Heart left ventricle (tissue), 16 donors: ENCODE results near the gene LCE2D. TPM values are rescaled to one million over a fixed set of nuclear protein-coding genes. Genes with fewer than 3 reads are reported as not detected.

ENCODE experiments used
- ATAC-seq, 4 donors: fragments of 200-7000 bp; cut with Tn5 transposase; one replicate each; pipeline ENCODE4 v1.9.1; 2020 to 2022; ENCODE audit warnings: moderate library complexity in 4 of 4, mild to moderate bottlenecking in 3 of 4, moderate number of reproducible peaks in 1 of 4
- DNase-seq, 5 donors: peaks; one replicate each; pipeline ENCODE4 v3.0.0-alpha.2; 2020
- H3K27ac ChIP-seq, 12 donors: fragments of 200-600 bp; sonication (generic) in 4 of 12; one replicate each; pipeline versions ENCODE4 v1.5.0 to v1.8.0; 2016 to 2022; ENCODE audit warnings: mild to moderate bottlenecking in 2 of 12
- H3K27me3 ChIP-seq, 9 donors: fragments of 200-600 bp; sonication (generic) in 2 of 9; one replicate each; pipeline versions ENCODE4 v1.5.1 to v1.8.0; 2016 to 2022; ENCODE audit warnings: mild to moderate bottlenecking in 3 of 9
- H3K36me3 ChIP-seq, 9 donors: fragments of 200-600 bp; sonication (generic) in 2 of 9; one replicate each; pipeline versions ENCODE4 v1.5.0 to v1.8.0; 2018 to 2022; ENCODE audit warnings: mild to moderate bottlenecking in 2 of 9
- H3K4me1 ChIP-seq, 12 donors: fragments of 200-600 bp; sonication (generic) in 4 of 12; one replicate each; pipeline versions ENCODE4 v1.5.0 to v1.8.0; 2016 to 2022; ENCODE audit warnings: mild to moderate bottlenecking in 3 of 12
- H3K4me3 ChIP-seq, 12 donors: fragments of 200-600 bp; sonication (generic) in 4 of 12; one replicate each; pipeline versions ENCODE4 v1.5.0 to v1.8.0; 2017 to 2022; ENCODE audit warnings: mild to moderate bottlenecking in 9 of 12, moderate library complexity in 4 of 12
- H3K9me3 ChIP-seq, 12 donors: fragments of 200-600 bp; sonication (generic) in 4 of 12; one replicate each; pipeline versions ENCODE4 v1.5.0 to v1.8.0; 2016 to 2022; ENCODE audit warnings: mild to moderate bottlenecking in 1 of 12
- POLR2A ChIP-seq, 2 donors: fragments of 450-650 bp; IDR thresholded peaks; one replicate each; pipeline ENCODE4 v1.6.1; 2017; ENCODE audit warnings: antibody characterized with exemption in 2 of 2, mild to moderate bottlenecking in 2 of 2, moderate library complexity in 2 of 2
- WGBS, 4 donors: extraction: QIAGEN DNeasy Blood & Tissue Kit in 2 of 4; methylation state at CpG; one replicate each; pipeline versions ENCODE4 v1.1.5 to v1.1.7; 2013 to 2018; 5-methylcytosine and 5-hydroxymethylcytosine counted together
- intact Hi-C, 10 donors: fragments of 100-400 bp; cut with DNase I; formaldehyde crosslinking; loops; one replicate each; pipeline versions ENCODE4 v1.11.1 to v1.14.2; 2022
- polyA plus RNA-seq, 2 donors: library from polyadenylated mRNA; stranded (reverse); fragments of 200-250 nt; gene quantifications; one replicate each; pipeline ENCODE4 v1.2.3, GENCODE V29; 2013
- total RNA-seq, 9 donors: library from RNA; depleted of rRNA in 2 of 9; stranded (reverse); fragments of >200 nt in 2 of 9; fragmentation: NEBNext Ultra II Directional in 3 of 9; extraction: Animal tissue kit (Norgen Biotek cat#: 25700) in 3 of 9; gene quantifications; one replicate each; pipeline versions ENCODE4 v1.1.0 to v1.2.4, GENCODE V29; 2016 to 2023
- TF ChIP-seq, protein P1 (sequence below), 12 donors: fragments of 200-600 bp; sonication (generic) in 4 of 12; IDR thresholded peaks; one replicate each; pipeline versions ENCODE4 v1.5.0 to v1.8.0; 2018 to 2022; ENCODE audit warnings: antibody characterized with exemption in 12 of 12, mild to moderate bottlenecking in 5 of 12
- donor health status: ischemic (EF 13 %, LVEDD 7.1; RV severe dilation, severe dysfunction).
- donor health status: healthy with polysubstance abuse.
- donor health status: DM: no; HTN: yes; CAD: no.
- donor health status: DM: no; HTN: no; CAD: no.
- donor health status: ischemic (EF 25% LVEDD 6.9; RV normal size, moderate dysfunction).
- donor health status: ischemic (EF 25% LVEDD 5.7; RV mildly dilated, moderate dysfunction).
- donor health status: healthy.
- donor health status: DM: yes; HTN: yes; CAD: no.
- donor health status: ischemic (EF 35%, LVEDD 5.7; RV mildly dilated, moderate dysfunction).
- donor health status: nonischemic (EF 11% LVEDD 7.7; RV severe dilation, severe dysfunction).
- donor health status: DM: yes; HTN: yes; CAD: no.
- donor health status: PGD.
- donor health status: ischemic (EF 29% LVEDD 5.4; RV normal size, mild dysfunction).
- donor health status: nonischemic (EF 23%, LVEDD 6.1; RV moderate dilation, normal function).

Gene LCE2D
- total and polyA plus RNA-seq, 11 donors = not detected

DNA sequence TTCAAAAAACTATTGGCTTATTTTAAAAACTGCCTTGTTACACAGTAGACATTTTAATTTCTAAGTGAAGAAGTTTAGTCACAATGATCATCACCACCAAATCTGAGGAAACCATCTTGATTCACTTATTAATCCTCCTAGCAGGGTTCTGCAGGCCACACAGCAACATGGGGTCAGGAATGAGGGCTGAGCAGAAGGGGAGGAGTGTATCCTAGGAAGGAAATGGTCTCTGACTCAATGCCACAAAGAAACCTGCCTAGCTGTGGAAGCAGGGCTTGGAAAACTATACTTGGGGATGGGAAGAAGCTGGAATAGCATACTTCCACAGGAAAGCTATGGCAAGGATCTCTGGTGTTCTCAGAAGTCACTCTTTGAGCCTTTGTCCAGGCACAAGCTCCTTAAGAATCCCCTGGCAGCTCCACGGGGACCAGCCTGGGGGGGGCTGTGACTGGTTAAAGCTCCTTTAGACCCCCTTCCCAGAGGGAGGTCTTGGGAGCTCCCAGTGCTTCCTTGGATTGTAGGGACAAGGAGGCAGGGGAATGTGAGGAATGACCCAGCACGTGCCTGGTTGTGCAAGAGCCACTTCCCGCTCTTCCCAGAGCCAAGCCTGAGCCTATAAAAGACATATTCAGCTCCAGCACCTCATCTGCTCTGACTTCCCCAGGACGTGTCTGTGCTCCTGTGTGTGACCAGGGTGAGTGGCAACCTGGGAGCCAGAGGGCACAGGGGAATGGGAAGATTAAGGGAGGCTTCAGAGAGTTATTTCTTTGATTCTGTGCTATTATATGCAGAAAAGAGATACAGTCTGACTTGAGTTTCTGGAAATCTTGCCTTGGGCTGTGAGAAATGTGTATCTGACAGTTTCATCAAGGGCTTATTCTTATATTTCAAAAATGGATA, 34.8 kb downstream of the LCE2D start, which contains the start of gene LCE2A:
Gene LCE2A (plus strand): TSS at position 645 of the 900 bp plus-strand sequence. CDS start 557 bp downstream, outside the sequence.
- TF ChIP-seq POLR2A (IDR thresholded peaks at IDR 0.05) = no peak
- TF ChIP-seq, protein P1, sequence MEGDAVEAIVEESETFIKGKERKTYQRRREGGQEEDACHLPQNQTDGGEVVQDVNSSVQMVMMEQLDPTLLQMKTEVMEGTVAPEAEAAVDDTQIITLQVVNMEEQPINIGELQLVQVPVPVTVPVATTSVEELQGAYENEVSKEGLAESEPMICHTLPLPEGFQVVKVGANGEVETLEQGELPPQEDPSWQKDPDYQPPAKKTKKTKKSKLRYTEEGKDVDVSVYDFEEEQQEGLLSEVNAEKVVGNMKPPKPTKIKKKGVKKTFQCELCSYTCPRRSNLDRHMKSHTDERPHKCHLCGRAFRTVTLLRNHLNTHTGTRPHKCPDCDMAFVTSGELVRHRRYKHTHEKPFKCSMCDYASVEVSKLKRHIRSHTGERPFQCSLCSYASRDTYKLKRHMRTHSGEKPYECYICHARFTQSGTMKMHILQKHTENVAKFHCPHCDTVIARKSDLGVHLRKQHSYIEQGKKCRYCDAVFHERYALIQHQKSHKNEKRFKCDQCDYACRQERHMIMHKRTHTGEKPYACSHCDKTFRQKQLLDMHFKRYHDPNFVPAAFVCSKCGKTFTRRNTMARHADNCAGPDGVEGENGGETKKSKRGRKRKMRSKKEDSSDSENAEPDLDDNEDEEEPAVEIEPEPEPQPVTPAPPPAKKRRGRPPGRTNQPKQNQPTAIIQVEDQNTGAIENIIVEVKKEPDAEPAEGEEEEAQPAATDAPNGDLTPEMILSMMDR (IDR thresholded peaks at IDR 0.05) = no peak
- no peaks in the 10 kb centered on the region for H3K36me3 ChIP-seq
- no peaks in the 10 kb centered on the region for H3K4me1 ChIP-seq
- no peak within 1 kb of the TSS for H3K27ac ChIP-seq
- H3K9me3 ChIP-seq = peaks cover 0 to 8% (median 0%) of the 10 kb centered on the region in 12 donors
- ATAC-seq (no peak), DNase-seq (no peak)
- no peak within 1 kb of the TSS for H3K4me3 ChIP-seq
- WGBS, 4 donors = 36 to 50% (median 45%) methylated on average over 4 of the region's 4 CpGs
- no peaks in the 10 kb centered on the region for H3K27me3 ChIP-seq
- intact Hi-C loops = no loop called here

DNA sequence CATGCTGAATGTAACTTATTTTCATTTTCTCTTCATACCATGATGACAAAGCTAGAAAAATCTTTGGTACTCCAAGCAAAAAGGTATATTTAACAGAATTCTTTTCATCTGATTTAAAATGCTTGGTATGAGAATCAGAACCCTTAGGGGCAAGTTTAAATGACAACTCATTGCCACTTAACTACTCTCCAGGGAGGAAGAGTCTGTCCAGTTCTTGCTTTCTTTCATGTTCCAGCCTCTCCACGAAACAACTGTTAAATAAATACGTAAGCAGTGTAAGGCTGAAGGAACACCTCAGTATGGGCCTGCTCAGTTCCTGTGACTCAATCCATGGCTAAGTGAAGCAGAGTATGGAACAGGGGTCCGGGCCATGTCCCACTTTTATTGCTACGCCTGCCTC, 36.6 kb downstream of the LCE2D start:
- Histone ChIP-seq H3K27ac (no peak overlapping the region), H3K4me1 (no peaks in the 10 kb centered on the region), H3K27me3 (no peaks in the 10 kb centered on the region), H3K4me3 (no peak overlapping the region), H3K36me3 (no peaks in the 10 kb centered on the region), H3K9me3 (peaks cover 0 to 9% (median 0%) of the 10 kb centered on the region in 12 donors)
- ATAC-seq (no peak), DNase-seq (no peak)
- intact Hi-C loops = no loop called here
- no peak for TF ChIP-seq POLR2A (IDR thresholded peaks at IDR 0.05)
- TF ChIP-seq, protein P1 (IDR thresholded peaks at IDR 0.05) = no peak
- 78 to 84% (median 81%) methylated on average over 4 of the region's 4 CpGs for WGBS, 4 donors

GRCh38 chr1:152707860-152708259, 44.7 kb downstream of the LCE2D start, which contains the start of gene LCE4A:
TSS of gene LCE4A (plus strand) at chr1:152708160. CDS start at chr1:152709076, 916 bp downstream.
- TF ChIP-seq POLR2A (IDR thresholded peaks at IDR 0.05) = no peak
- TF ChIP-seq, protein P1 (IDR thresholded peaks at IDR 0.05) = no peak
- 45 to 68% (median 57%) methylated on average over 2 of the region's 2 CpGs for WGBS, 4 donors
- Histone ChIP-seq H3K4me3 (no peak within 1 kb of the TSS), H3K4me1 (no peaks in the 10 kb centered on the region), H3K36me3 (no peaks in the 10 kb centered on the region), H3K9me3 (peaks cover 0 to 6% (median 0%) of the 10 kb centered on the region in 12 donors), H3K27me3 (peaks cover 0 to 7% (median 0%) of the 10 kb centered on the region in 9 donors), H3K27ac (no peak within 1 kb of the TSS)
- ATAC-seq (no peak), DNase-seq (no peak)
- intact Hi-C loops = no loop called here

Other genes starting within 250 kb of the LCE2D start
- gene CRNN, start 249.1 kb upstream of the LCE2D start, total RNA-seq = not detected
- under 1 TPM in 1 of 2 donors, not detected in 1; 0.24 TPM for gene CRNN, start 249.1 kb upstream of the LCE2D start, polyA plus RNA-seq
- not detected for gene LCE5A, start 152.6 kb upstream of the LCE2D start, total RNA-seq
- gene LCE5A, start 152.6 kb upstream of the LCE2D start, polyA plus RNA-seq = not detected
- not detected for gene CRCT1, start 148.9 kb upstream of the LCE2D start, total RNA-seq
- gene CRCT1, start 148.9 kb upstream of the LCE2D start, polyA plus RNA-seq = not detected
- not detected for gene LCE3E, start 96.6 kb upstream of the LCE2D start, total RNA-seq
- not detected for gene LCE3E, start 96.6 kb upstream of the LCE2D start, polyA plus RNA-seq
- gene LCE3D, start 82.9 kb upstream of the LCE2D start, total RNA-seq = not detected
- gene LCE3D, start 82.9 kb upstream of the LCE2D start, polyA plus RNA-seq = not detected
- gene LCE3C, start 63.1 kb upstream of the LCE2D start, total RNA-seq = not detected
- gene LCE3C, start 63.1 kb upstream of the LCE2D start, polyA plus RNA-seq = not detected
- not detected for gene LCE3B, start 49.6 kb upstream of the LCE2D start, total RNA-seq
- gene LCE3B, start 49.6 kb upstream of the LCE2D start, polyA plus RNA-seq = not detected
- gene LCE3A, start 40.3 kb upstream of the LCE2D start, total RNA-seq = not detected
- not detected for gene LCE3A, start 40.3 kb upstream of the LCE2D start, polyA plus RNA-seq
- not detected for gene LCE2C, start 11.9 kb downstream of the LCE2D start, total RNA-seq
- gene LCE2C, start 11.9 kb downstream of the LCE2D start, polyA plus RNA-seq = not detected
- gene LCE2B, start 22.7 kb downstream of the LCE2D start, total RNA-seq = not detected
- gene LCE2B, start 22.7 kb downstream of the LCE2D start, polyA plus RNA-seq = not detected
- not detected for gene LCE2A, start 35.0 kb downstream of the LCE2D start, total RNA-seq
- not detected for gene LCE2A, start 35.0 kb downstream of the LCE2D start, polyA plus RNA-seq
- gene LCE4A, start 44.8 kb downstream of the LCE2D start, total RNA-seq = not detected
- not detected for gene LCE4A, start 44.8 kb downstream of the LCE2D start, polyA plus RNA-seq
- gene KPRP, start 94.6 kb downstream of the LCE2D start, total RNA-seq = not detected
- not detected for gene KPRP, start 94.6 kb downstream of the LCE2D start, polyA plus RNA-seq
- not detected for gene LCE1F, start 111.8 kb downstream of the LCE2D start, total RNA-seq
- gene LCE1F, start 111.8 kb downstream of the LCE2D start, polyA plus RNA-seq = not detected
- not detected for gene LCE1E, start 122.9 kb downstream of the LCE2D start, total RNA-seq
- not detected for gene LCE1E, start 122.9 kb downstream of the LCE2D start, polyA plus RNA-seq
- gene LCE1D, start 133.3 kb downstream of the LCE2D start, total RNA-seq = not detected
- not detected for gene LCE1D, start 133.3 kb downstream of the LCE2D start, polyA plus RNA-seq
- not detected for gene LCE1C, start 143.3 kb downstream of the LCE2D start, total RNA-seq
- not detected for gene LCE1C, start 143.3 kb downstream of the LCE2D start, polyA plus RNA-seq
- not detected for gene LCE1B, start 148.6 kb downstream of the LCE2D start, total RNA-seq
- gene LCE1B, start 148.6 kb downstream of the LCE2D start, polyA plus RNA-seq = not detected
- gene LCE1A, start 164.1 kb downstream of the LCE2D start, total RNA-seq = not detected
- gene LCE1A, start 164.1 kb downstream of the LCE2D start, polyA plus RNA-seq = not detected
- gene LCE6A, start 179.5 kb downstream of the LCE2D start, total RNA-seq = not detected
- gene LCE6A, start 179.5 kb downstream of the LCE2D start, polyA plus RNA-seq = not detected
- not detected for gene LCE7A, start 196.6 kb downstream of the LCE2D start, total RNA-seq
- not detected for gene LCE7A, start 196.6 kb downstream of the LCE2D start, polyA plus RNA-seq
- not detected for gene SMCP, start 214.9 kb downstream of the LCE2D start, total RNA-seq
- not detected for gene SMCP, start 214.9 kb downstream of the LCE2D start, polyA plus RNA-seq
- gene IVL, start 245.2 kb downstream of the LCE2D start, total RNA-seq = not detected
- gene IVL, start 245.2 kb downstream of the LCE2D start, polyA plus RNA-seq = under 1 TPM in 1 of 2 donors, not detected in 1; 0.03 TPM